Head of caudate nucleus (tissue), 42 donors: ENCODE data around the gene NTM.

Source experiments
- DNase-seq, 42 donors: peaks; one replicate each; pipeline versions ENCODE4 v3.0.0 to v3.0.0-alpha.2; 2020 to 2021; ENCODE audit warnings: mixed read lengths in 7 of 42
- intact Hi-C: fragments of 100-400 bp; cut with DNase I; formaldehyde crosslinking; loops from one replicate; pipeline ENCODE4 v1.15.0; 2022

NTM gene

GRCh38 chr11:131371791-131372104 is 1.3 kb downstream of the NTM start:
- intact Hi-C loops, result loop anchor here (10.0 kb wide), 1 partner anchor 93 kb away; no protein-coding TSS in a partner anchor
- DNase-seq, result peak in 23 of 42 donors; percentile 25 to 59 (median 39)

GRCh38 chr11:131372234-131372962 is 2.0 kb downstream of the NTM start:
- peak in 18 of 42 donors; percentile 13 to 56 (median 33) for DNase-seq
- intact Hi-C loops, result loop anchor here (10.0 kb wide), 1 partner anchor 92 kb away; no protein-coding TSS in a partner anchor

GRCh38 chr11:131373095-131373725 is 2.8 kb downstream of the NTM start:
- peak in 10 of 42 donors; percentile 17 to 59 (median 34) for DNase-seq
- intact Hi-C loops, result loop anchor here (10.0 kb wide), 1 partner anchor 92 kb away; no protein-coding TSS in a partner anchor

GRCh38 chr11:131373756-131374155 is 3.3 kb downstream of the NTM start:
- intact Hi-C loops, result loop anchor here (10.0 kb wide), 1 partner anchor 91 kb away; no protein-coding TSS in a partner anchor
- no peak for DNase-seq

GRCh38 chr11:131375421-131375820 is 5.0 kb downstream of the NTM start:
- intact Hi-C loops, result loop anchor here (10.0 kb wide), 1 partner anchor 89 kb away; no protein-coding TSS in a partner anchor
- DNase-seq, result peak in 9 of 42 donors; percentile 19 to 50 (median 42)

GRCh38 chr11:131375915-131376314 is 5.5 kb downstream of the NTM start:
- DNase-seq, result peak in 10 of 42 donors; percentile 18 to 61 (median 31)
- intact Hi-C loops, result loop anchor here (10.0 kb wide), 1 partner anchor 89 kb away; no protein-coding TSS in a partner anchor

GRCh38 chr11:131378931-131379330 is 8.5 kb downstream of the NTM start:
- intact Hi-C loops, result loop anchor here (10.0 kb wide), 1 partner anchor 86 kb away; no protein-coding TSS in a partner anchor
- no peak for DNase-seq

- intact Hi-C loops, result no loop called here
- no peak for DNase-seq
These were observed 15.5 kb downstream of the NTM start for GRCh38 chr11:131385763-131386390.

- intact Hi-C loops, result no loop called here
- no peak for DNase-seq
These were observed 16.0 kb downstream of the NTM start for GRCh38 chr11:131386408-131386807.

- intact Hi-C loops, result no loop called here
These were observed 17.6 kb downstream of the NTM start for GRCh38 chr11:131388030-131388429.

GRCh38 chr11:131389582-131389981 is 19.2 kb downstream of the NTM start:
- intact Hi-C loops, result no loop called here
- DNase-seq, result no peak

More at GRCh38 chr11:131388030-131388429, 17.6 kb downstream of the NTM start:
- DNase-seq, result no peak

GRCh38 chr11:131391176-131391575 is 20.8 kb downstream of the NTM start:
- peak in 27 of 42 donors; percentile 28 to 80 (median 51) for DNase-seq
- intact Hi-C loops, result loop anchor here (5.0 kb wide), 1 partner anchor 144 kb away; no protein-coding TSS in a partner anchor

GRCh38 chr11:131392528-131393255 is 22.3 kb downstream of the NTM start:
- intact Hi-C loops, result loop anchor here (5.0 kb wide), 1 partner anchor 145 kb away; no protein-coding TSS in a partner anchor
- DNase-seq, result peak in 29 of 42 donors; percentile 40 to 87 (median 61)

- intact Hi-C loops, result loop anchor here (5.0 kb wide), 1 partner anchor 146 kb away; no protein-coding TSS in a partner anchor
- DNase-seq, result no peak
These were observed 23.3 kb downstream of the NTM start for GRCh38 chr11:131393691-131394090.

- intact Hi-C loops, result no loop called here
- no peak for DNase-seq
These were observed 27.3 kb downstream of the NTM start for GRCh38 chr11:131397675-131398074.

GRCh38 chr11:131402040-131402439 is 31.6 kb downstream of the NTM start:
- no peak for DNase-seq

GRCh38 chr11:131404010-131404409 is 33.6 kb downstream of the NTM start:
- intact Hi-C loops, result no loop called here

More at GRCh38 chr11:131402040-131402439, 31.6 kb downstream of the NTM start:
- intact Hi-C loops, result no loop called here

GRCh38 chr11:131408025-131408640 is 37.7 kb downstream of the NTM start:
- DNase-seq, result peak in 31 of 42 donors; percentile 20 to 77 (median 42)
- intact Hi-C loops, result no loop called here

More at GRCh38 chr11:131404010-131404409, 33.6 kb downstream of the NTM start:
- DNase-seq, result no peak
